Activated naive CD4-positive, alpha-beta T cell treated with anti-CD3 and anti-CD28 coated beads, Interleukin-2, amount 50 U/mL, for 72 hours (primary cell): ENCODE data around the gene CAPN8. TPM values are rescaled to one million over a fixed set of nuclear protein-coding genes. Genes with fewer than 3 reads are reported as not detected.
A peak's percentile ranks its signal among the peaks of the same experiment; 100 is the strongest.

Experiments used
- ATAC-seq, 2 donors: fragments of 150-1000 bp; cut with Tn5 transposase; 2 replicates each; pipeline ENCODE4 v1.10.0; 2021; ENCODE audit warnings: mild to moderate bottlenecking in 2 of 2, moderate library complexity in 2 of 2
- DNase-seq, 2 donors: peaks; one replicate each; pipeline ENCODE4 v3.0.0; 2021 to 2022; ENCODE audit warnings: low spot score in 2 of 2
- H3K27ac Mint-ChIP-seq, 2 donors: one replicate each; pipeline ENCODE4 v1.8.0; 2022; ENCODE audit warnings: mild to moderate bottlenecking in 2 of 2, mixed read lengths in 2 of 2
- H3K36me3 Mint-ChIP-seq, 2 donors: one replicate each; pipeline ENCODE4 v1.8.0; 2022; ENCODE audit warnings: mixed read lengths in 2 of 2
- H3K9me3 Mint-ChIP-seq, 2 donors: one replicate each; pipeline ENCODE4 v1.8.0; 2022; ENCODE audit warnings: mixed read lengths in 2 of 2
- total RNA-seq, 2 donors: library from RNA; stranded (reverse); gene quantifications; one replicate each; pipeline ENCODE4 v1.2.3, GENCODE V29; 2022

The CAPN8 gene
- total RNA-seq, 2 donors from 2014 or later = not detected

DNA sequence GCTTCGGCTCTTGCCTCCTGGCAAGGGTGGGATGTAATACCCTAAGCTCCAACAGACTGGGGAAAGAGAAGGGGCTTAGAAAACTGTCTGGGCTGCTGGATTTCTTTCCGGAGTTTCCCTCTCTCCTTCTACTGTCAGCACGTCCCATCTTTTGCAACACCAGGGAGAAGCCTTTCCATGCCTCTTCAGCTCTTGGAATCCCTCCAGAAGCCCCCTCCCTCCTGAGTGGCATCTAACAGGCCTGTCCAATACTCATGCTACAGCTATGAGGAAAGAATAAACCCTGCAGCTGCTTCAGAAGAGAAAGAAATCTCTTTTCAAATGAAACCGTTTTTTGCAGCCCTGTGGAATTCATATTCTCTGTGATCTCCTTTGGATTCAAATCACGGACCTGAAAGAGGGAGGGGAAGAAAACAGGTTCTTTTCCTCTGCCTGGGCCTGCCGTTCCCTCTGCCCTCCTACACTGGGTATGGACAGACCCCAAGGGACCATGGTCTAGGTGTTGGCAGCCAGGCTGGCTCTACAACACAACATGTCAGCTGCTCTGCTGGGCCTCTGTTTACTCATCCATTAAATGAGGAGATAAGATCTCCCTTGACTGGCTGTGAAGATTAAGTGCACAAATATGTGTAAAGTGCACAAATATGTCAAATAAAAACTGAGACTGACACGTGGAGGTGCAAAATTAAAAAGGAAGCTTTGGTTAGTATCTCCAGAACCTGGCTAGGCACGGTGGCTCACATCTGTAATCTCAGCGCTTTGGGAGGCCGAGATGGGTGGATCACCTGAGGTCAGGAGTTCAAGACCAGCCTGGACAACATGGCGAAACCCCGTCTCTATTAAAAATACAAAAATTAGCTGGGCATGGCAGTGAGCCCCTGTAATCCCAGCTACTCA lies 40.8 kb upstream of the CAPN8 start:
- Mint-ChIP-seq H3K27ac (no peak overlapping the region), H3K36me3 (peaks cover 0 to 4% of the 10 kb centered on the region in 2 donors)
- no peak for ATAC-seq

DNA sequence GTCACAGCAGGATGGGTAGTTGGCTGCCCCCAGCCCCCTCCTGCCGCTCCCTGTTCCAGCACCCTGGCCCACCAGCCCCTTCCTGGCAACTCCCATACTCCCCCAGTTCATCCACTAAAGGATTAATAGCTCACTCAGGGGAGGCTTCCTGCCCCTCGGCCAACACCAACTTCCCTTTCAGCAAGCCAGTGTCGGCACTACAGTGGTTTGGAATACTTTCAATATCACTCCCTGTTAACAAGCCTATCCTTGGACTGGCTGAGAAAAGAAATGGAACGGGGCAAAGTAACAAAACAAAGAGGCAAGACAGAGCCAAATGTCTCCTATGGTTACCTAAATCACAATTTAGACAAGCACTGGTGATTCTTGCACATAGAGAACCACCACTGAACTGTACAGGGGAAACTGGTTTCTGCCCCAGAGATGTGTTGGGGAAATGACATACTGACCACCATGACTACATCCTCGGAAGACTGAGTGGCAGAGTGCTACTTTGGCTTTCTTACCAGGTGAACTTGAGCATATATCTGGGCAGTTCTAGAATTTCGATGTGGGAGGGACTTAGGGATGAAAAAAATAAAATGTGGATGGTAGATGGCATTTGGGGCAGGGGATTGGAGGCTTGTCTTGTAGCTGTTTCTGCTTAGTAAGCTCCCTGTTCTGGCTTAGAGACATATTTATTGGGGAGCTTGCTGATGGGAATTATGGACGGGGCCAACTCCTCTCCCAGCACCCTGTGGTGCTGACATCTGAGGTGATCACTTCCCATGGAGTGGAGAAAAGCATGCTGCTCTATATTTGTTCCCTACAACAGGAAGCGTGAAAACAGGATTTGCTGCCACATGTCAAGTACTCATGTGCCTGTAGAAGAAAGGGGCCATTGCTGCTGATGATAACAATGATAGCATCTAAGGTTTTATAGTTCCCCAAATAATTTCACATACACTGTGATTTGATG lies 39.7 kb upstream of the CAPN8 start:
- Mint-ChIP-seq H3K9me3 (no peaks in the 10 kb centered on the region), H3K27ac (no peak overlapping the region), H3K36me3 (peaks cover 0 to 5% of the 10 kb centered on the region in 2 donors)
- ATAC-seq = peak in 1 of 2 donors; percentile 14
- DNase-seq = no peak

More for the DNA sequence above, 40.8 kb upstream of the CAPN8 start:
- DNase-seq = no peak
- H3K9me3 Mint-ChIP-seq = no peaks in the 10 kb centered on the region

- DNase-seq (no peak), ATAC-seq (no peak)
- Mint-ChIP-seq H3K27ac (peak overlapping the region in 1 of 2 donors; percentile 37), H3K9me3 (no peaks in the 10 kb centered on the region), H3K36me3 (peaks cover 0 to 5% of the 10 kb centered on the region in 2 donors)
These were observed 38.1 kb upstream of the CAPN8 start for GRCh38 chr1:223703668-223704013.

DNA sequence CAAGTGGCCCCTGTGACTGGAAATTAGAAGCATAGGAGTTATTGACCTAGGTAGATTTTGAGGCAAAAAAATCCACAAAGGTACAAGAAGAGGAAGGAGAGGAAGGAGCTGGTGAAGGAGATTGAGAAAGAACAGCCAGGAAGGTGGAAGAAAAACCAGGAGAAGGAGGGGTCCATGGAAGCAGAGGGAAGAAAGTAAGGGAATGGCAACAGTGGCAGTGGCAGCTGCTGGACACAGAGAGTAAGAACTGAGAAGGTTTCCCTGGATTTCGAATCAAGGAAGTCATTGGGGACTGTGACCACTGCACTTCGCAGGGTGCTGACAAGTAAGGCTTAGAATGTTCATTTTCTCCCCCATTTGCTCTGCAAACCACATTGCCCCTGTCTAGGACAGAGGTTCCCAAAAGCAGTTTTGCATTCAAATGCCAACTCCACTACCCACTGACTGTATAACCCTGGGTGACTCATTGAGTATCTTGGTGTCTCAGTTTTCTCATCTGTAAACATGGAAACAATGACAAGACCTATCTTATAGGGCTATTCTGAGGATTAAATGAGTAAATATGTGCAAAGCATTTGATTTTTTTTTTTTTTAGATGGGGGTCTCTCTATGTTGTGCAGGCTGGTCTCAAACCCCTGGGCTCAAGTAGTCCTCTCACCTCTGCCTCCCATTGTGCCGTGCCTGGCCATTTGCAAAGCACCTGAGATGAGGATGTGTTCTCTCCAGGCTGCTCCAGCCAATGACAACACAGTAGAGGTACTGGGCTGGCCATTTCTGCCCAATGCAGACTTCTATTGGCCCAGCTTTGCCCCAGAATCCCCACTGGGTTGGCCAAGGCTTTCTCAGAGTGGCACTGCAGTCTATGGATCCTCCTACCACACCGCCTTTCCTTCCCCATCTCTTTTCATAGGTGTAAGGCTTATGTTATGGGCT lies 37.5 kb upstream of the CAPN8 start:
- ATAC-seq (peak; percentile 63 to 82), DNase-seq (no peak)
- Mint-ChIP-seq H3K9me3 (no peaks in the 10 kb centered on the region), H3K36me3 (peaks cover 0 to 5% of the 10 kb centered on the region in 2 donors), H3K27ac (peak overlapping the region; percentile 7 to 38)

GRCh38 chr1:223700942-223701637 lies 35.6 kb upstream of the CAPN8 start:
- H3K9me3 Mint-ChIP-seq = no peaks in the 10 kb centered on the region
- ATAC-seq (peak; percentile 61 to 77), DNase-seq (peak in 1 of 2 donors; percentile 41)

GRCh38 chr1:223700388-223700918 lies 35.0 kb upstream of the CAPN8 start:
- Mint-ChIP-seq H3K9me3 (no peaks in the 10 kb centered on the region), H3K27ac (peak overlapping the region in 1 of 2 donors; percentile 93), H3K36me3 (peaks cover 0 to 5% of the 10 kb centered on the region in 2 donors)
- ATAC-seq (no peak), DNase-seq (no peak)

More at GRCh38 chr1:223700942-223701637, 35.6 kb upstream of the CAPN8 start:
- Mint-ChIP-seq H3K27ac (peak overlapping the region; percentile 51 to 93), H3K36me3 (peaks cover 0 to 5% of the 10 kb centered on the region in 2 donors)

DNA sequence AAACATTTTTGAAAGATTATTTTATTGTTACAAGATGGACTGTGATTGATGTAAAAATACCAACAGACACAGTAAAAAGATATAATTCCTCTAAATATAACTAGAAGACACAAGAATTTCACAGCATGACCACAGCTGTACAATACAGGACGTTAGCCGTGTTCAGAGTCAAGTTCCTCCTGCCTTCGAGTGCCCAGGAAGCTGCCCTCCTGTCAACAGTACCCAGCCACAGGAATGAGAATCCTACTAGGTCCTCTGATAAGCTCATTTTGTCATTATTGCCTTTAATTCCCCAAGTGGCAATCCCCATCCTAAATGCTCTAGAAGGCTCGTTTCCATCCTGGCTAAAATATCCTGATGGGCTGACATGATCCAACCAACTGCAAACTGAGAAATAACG lies 30.4 kb upstream of the CAPN8 start:
- ATAC-seq = no peak
- Mint-ChIP-seq H3K9me3 (no peaks in the 10 kb centered on the region), H3K36me3 (no peaks in the 10 kb centered on the region), H3K27ac (no peak overlapping the region)
- DNase-seq = no peak

GRCh38 chr1:223695014-223695548 lies 29.6 kb upstream of the CAPN8 start:
- DNase-seq (no peak), ATAC-seq (peak in 1 of 2 donors; percentile 30)
- Mint-ChIP-seq H3K36me3 (no peaks in the 10 kb centered on the region), H3K9me3 (no peaks in the 10 kb centered on the region), H3K27ac (no peak overlapping the region)

- ATAC-seq (no peak), DNase-seq (no peak)
- H3K9me3 Mint-ChIP-seq = no peaks in the 10 kb centered on the region
- H3K27ac Mint-ChIP-seq = no peak overlapping the region
- H3K36me3 Mint-ChIP-seq = no peaks in the 10 kb centered on the region
These were observed 25.6 kb upstream of the CAPN8 start for GRCh38 chr1:223691121-223691520.

DNA sequence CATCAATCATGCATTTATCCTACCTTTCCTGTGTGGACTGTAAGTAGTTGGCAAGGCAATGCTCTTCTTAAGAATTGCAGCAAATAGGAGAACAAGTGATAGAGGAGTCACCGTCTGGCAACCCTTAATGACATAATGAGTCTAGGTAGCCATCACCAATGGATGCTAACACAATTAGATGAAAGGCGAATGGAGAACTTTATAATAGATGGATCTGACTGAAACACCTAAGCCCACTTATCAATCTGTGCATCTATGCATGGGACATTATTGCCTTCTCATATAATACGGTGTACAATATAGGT lies 18.9 kb upstream of the CAPN8 start:
- H3K36me3 Mint-ChIP-seq = no peaks in the 10 kb centered on the region
- ATAC-seq (no peak), DNase-seq (no peak)
- no peaks in the 10 kb centered on the region for H3K9me3 Mint-ChIP-seq
- no peak overlapping the region for H3K27ac Mint-ChIP-seq

- DNase-seq = peak in 1 of 2 donors; percentile 47
- Mint-ChIP-seq H3K27ac (no peak overlapping the region), H3K36me3 (no peaks in the 10 kb centered on the region), H3K9me3 (no peaks in the 10 kb centered on the region)
- peak in 1 of 2 donors; percentile 50 for ATAC-seq
These were observed 18.3 kb upstream of the CAPN8 start for GRCh38 chr1:223683586-223684487.

DNA sequence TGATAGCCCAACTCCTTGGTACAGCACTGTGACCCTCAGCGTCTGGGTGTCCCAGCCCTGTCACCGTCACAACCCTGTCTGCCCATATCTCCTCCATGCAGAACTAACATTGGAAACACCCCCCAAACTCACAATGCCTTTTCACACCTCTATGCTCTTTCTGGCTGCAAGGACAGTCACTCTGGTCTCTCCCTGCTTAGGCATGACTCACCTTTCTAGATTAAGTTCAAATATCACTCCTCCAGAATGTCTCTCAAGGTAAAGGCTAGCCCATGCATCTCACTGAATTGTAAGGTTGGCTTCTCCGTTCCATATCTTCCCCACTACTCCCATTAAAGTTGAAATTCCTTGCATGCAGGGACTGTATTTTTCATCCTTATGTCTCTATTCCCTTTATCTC lies 17.0 kb upstream of the CAPN8 start:
- Mint-ChIP-seq H3K9me3 (no peaks in the 10 kb centered on the region), H3K36me3 (no peaks in the 10 kb centered on the region), H3K27ac (no peak overlapping the region)
- DNase-seq = no peak
- peak; percentile 43 to 46 for ATAC-seq

GRCh38 chr1:223680188-223680587 lies 14.7 kb upstream of the CAPN8 start:
- H3K27ac Mint-ChIP-seq = no peak overlapping the region
- no peak for DNase-seq
- peaks cover under 1 to 2% of the 10 kb centered on the region in 2 donors for H3K36me3 Mint-ChIP-seq
- no peak for ATAC-seq
- H3K9me3 Mint-ChIP-seq = peaks cover 9% of the 10 kb centered on the region in 2 donors

GRCh38 chr1:223678841-223679240 lies 13.3 kb upstream of the CAPN8 start:
- no peak for ATAC-seq
- DNase-seq = no peak
- peaks cover 9 to 12% of the 10 kb centered on the region in 2 donors for H3K36me3 Mint-ChIP-seq
- H3K27ac Mint-ChIP-seq = no peak overlapping the region
- peaks cover 16 to 17% of the 10 kb centered on the region in 2 donors for H3K9me3 Mint-ChIP-seq
